ENCODE results near the gene TOE1. TPM values are rescaled to one million over a fixed set of nuclear protein-coding genes. Genes with fewer than 3 reads are reported as not detected.
A peak's percentile ranks its signal among the peaks of the same experiment; 100 is the strongest.

TOE1 gene
- total and polyA plus RNA-seq, 2 of the 8 experiments (the other 6 are each of a cell fraction or from before 2014, with no cell fraction given), result 15.2 to 25.8 TPM

GRCh38 chr1:45326627-45327623 is 13.0 kb upstream of the TOE1 start, which contains the start of gene HPDL (continued):
- peak; percentile 14 to 23; a peak in 1 of 4 replicates for TF ChIP-seq RAD21 (IDR thresholded peaks at IDR 0.05 in 1 of 2, conservative IDR thresholded peaks at IDR 0.05 in 1 of 2; ENCODE audit: low read depth in 2 of 2, low read length in 2 of 2)
- no peak for TF ChIP-seq HDAC6 (IDR thresholded peaks at IDR 0.05; ENCODE audit: low read depth, low read length)
- no peak for TF ChIP-seq MAFK (IDR thresholded peaks at IDR 0.05; ENCODE audit: low read depth, low read length)
- no peak for TF ChIP-seq JUND (IDR thresholded peaks at IDR 0.05; ENCODE audit: low read length)
- TF ChIP-seq KDM5A (IDR thresholded peaks at IDR 0.05; ENCODE audit: low read length), result no peak
- TF ChIP-seq TBP (IDR thresholded peaks at IDR 0.05; ENCODE audit: low read depth, low read length), result peak; percentile 94
- TF ChIP-seq RBBP5 (IDR thresholded peaks at IDR 0.05; ENCODE audit: borderline replicate concordance, low read depth, low read length), result peak; percentile 45; the same call in 1 of the 2 replicates
- TF ChIP-seq RXRA (IDR thresholded peaks at IDR 0.05; ENCODE audit: insufficient read depth, low read depth, low read length), result no peak
- TF ChIP-seq, protein P1, sequence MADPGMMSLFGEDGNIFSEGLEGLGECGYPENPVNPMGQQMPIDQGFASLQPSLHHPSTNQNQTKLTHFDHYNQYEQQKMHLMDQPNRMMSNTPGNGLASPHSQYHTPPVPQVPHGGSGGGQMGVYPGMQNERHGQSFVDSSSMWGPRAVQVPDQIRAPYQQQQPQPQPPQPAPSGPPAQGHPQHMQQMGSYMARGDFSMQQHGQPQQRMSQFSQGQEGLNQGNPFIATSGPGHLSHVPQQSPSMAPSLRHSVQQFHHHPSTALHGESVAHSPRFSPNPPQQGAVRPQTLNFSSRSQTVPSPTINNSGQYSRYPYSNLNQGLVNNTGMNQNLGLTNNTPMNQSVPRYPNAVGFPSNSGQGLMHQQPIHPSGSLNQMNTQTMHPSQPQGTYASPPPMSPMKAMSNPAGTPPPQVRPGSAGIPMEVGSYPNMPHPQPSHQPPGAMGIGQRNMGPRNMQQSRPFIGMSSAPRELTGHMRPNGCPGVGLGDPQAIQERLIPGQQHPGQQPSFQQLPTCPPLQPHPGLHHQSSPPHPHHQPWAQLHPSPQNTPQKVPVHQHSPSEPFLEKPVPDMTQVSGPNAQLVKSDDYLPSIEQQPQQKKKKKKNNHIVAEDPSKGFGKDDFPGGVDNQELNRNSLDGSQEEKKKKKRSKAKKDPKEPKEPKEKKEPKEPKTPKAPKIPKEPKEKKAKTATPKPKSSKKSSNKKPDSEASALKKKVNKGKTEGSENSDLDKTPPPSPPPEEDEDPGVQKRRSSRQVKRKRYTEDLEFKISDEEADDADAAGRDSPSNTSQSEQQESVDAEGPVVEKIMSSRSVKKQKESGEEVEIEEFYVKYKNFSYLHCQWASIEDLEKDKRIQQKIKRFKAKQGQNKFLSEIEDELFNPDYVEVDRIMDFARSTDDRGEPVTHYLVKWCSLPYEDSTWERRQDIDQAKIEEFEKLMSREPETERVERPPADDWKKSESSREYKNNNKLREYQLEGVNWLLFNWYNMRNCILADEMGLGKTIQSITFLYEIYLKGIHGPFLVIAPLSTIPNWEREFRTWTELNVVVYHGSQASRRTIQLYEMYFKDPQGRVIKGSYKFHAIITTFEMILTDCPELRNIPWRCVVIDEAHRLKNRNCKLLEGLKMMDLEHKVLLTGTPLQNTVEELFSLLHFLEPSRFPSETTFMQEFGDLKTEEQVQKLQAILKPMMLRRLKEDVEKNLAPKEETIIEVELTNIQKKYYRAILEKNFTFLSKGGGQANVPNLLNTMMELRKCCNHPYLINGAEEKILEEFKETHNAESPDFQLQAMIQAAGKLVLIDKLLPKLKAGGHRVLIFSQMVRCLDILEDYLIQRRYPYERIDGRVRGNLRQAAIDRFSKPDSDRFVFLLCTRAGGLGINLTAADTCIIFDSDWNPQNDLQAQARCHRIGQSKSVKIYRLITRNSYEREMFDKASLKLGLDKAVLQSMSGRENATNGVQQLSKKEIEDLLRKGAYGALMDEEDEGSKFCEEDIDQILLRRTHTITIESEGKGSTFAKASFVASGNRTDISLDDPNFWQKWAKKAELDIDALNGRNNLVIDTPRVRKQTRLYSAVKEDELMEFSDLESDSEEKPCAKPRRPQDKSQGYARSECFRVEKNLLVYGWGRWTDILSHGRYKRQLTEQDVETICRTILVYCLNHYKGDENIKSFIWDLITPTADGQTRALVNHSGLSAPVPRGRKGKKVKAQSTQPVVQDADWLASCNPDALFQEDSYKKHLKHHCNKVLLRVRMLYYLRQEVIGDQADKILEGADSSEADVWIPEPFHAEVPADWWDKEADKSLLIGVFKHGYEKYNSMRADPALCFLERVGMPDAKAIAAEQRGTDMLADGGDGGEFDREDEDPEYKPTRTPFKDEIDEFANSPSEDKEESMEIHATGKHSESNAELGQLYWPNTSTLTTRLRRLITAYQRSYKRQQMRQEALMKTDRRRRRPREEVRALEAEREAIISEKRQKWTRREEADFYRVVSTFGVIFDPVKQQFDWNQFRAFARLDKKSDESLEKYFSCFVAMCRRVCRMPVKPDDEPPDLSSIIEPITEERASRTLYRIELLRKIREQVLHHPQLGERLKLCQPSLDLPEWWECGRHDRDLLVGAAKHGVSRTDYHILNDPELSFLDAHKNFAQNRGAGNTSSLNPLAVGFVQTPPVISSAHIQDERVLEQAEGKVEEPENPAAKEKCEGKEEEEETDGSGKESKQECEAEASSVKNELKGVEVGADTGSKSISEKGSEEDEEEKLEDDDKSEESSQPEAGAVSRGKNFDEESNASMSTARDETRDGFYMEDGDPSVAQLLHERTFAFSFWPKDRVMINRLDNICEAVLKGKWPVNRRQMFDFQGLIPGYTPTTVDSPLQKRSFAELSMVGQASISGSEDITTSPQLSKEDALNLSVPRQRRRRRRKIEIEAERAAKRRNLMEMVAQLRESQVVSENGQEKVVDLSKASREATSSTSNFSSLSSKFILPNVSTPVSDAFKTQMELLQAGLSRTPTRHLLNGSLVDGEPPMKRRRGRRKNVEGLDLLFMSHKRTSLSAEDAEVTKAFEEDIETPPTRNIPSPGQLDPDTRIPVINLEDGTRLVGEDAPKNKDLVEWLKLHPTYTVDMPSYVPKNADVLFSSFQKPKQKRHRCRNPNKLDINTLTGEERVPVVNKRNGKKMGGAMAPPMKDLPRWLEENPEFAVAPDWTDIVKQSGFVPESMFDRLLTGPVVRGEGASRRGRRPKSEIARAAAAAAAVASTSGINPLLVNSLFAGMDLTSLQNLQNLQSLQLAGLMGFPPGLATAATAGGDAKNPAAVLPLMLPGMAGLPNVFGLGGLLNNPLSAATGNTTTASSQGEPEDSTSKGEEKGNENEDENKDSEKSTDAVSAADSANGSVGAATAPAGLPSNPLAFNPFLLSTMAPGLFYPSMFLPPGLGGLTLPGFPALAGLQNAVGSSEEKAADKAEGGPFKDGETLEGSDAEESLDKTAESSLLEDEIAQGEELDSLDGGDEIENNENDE (IDR thresholded peaks at IDR 0.05; ENCODE audit: insufficient replicate concordance, low read length), result no peak
